SK-N-SH (cell line): ENCODE results near the gene MYOM3.

ENCODE experiments used
- EP300 ChIP-seq, 2 experiments: IDR thresholded peaks; 2 replicates each; pipeline versions ENCODE4 v1.4.0 to v1.6.1; 2012; ENCODE audit warnings: borderline replicate concordance in 1 of 2, low read depth in 1 of 2, low read length in 1 of 2
- FOXM1 ChIP-seq: IDR thresholded peaks from 2 replicates; pipeline ENCODE4 v1.4.0; 2012; ENCODE audit warnings: low read depth, mild to moderate bottlenecking
- GABPA ChIP-seq: IDR thresholded peaks from 2 replicates; pipeline ENCODE4 v1.4.0; 2012; ENCODE audit warnings: low read depth, mild to moderate bottlenecking
- GATA2 ChIP-seq: sonication (generic); formaldehyde crosslinking; IDR thresholded peaks from 2 replicates; pipeline ENCODE4 v1.5.0; 2020; ENCODE audit warnings: mild to moderate bottlenecking, missing genetic modification reagents
- POLR2AphosphoS5 ChIP-seq: IDR thresholded peaks from 2 replicates; pipeline ENCODE4 v1.6.1; 2012; ENCODE audit warnings: low read depth, low read length
- RAD21 ChIP-seq: IDR thresholded peaks from 2 replicates; pipeline ENCODE4 v1.6.1; 2012; ENCODE audit warnings: mild to moderate bottlenecking, low read length
- TAF1 ChIP-seq: IDR thresholded peaks from 2 replicates; pipeline ENCODE4 v1.6.1; 2012; ENCODE audit warnings: low read depth, mild to moderate bottlenecking, low read length, moderate library complexity, borderline replicate concordance
- TCF12 ChIP-seq: IDR thresholded peaks from 2 replicates; pipeline ENCODE4 v1.4.0; 2012
- YY1 ChIP-seq: IDR thresholded peaks from 2 replicates; pipeline ENCODE4 v1.4.0; 2012; ENCODE audit warnings: low read depth, mild to moderate bottlenecking
- TF ChIP-seq, protein P1 (sequence below): fragments of 200-600 bp; sonication (generic); IDR thresholded peaks from 2 replicates; pipeline ENCODE4 v1.6.1; 2017; ENCODE audit warnings: antibody characterized with exemption, mild to moderate bottlenecking, moderate library complexity
- TF ChIP-seq, protein P2 (sequence below): fragments of 150-350 bp; IDR thresholded peaks from 2 replicates; pipeline ENCODE4 v1.6.1; 2017; ENCODE audit warnings: antibody characterized with exemption, low read length, low read depth, borderline replicate concordance
- TF ChIP-seq, protein P3 (sequence below): IDR thresholded peaks from 2 replicates; pipeline ENCODE4 v1.4.0; 2012; ENCODE audit warnings: low read depth
- TF ChIP-seq, protein P4 (sequence below): IDR thresholded peaks from 2 replicates; pipeline ENCODE4 v1.6.1; 2012; ENCODE audit warnings: mild to moderate bottlenecking, low read depth, low read length, moderate library complexity

DNA sequence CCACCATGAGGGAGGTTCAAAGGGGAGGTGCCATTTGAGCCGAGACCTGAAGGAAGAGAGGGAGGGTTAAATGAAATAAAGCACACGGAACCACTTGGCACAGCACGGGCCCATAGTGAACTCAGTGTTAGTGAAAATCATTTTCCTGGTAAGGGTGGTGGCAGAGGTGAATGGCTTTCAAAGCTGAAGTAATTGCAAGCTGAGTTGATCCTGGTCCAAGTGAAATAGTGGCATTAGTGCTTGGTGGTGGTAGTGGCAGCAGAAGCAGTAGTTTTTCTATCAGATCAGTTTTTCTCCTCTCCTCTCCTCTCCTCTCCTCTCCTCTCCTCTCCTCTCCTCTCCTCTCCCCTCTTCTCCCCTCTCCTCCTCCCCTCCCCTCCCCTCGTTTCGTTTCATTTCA, 101.3 kb downstream of the MYOM3 start:
- TF ChIP-seq, protein P1, sequence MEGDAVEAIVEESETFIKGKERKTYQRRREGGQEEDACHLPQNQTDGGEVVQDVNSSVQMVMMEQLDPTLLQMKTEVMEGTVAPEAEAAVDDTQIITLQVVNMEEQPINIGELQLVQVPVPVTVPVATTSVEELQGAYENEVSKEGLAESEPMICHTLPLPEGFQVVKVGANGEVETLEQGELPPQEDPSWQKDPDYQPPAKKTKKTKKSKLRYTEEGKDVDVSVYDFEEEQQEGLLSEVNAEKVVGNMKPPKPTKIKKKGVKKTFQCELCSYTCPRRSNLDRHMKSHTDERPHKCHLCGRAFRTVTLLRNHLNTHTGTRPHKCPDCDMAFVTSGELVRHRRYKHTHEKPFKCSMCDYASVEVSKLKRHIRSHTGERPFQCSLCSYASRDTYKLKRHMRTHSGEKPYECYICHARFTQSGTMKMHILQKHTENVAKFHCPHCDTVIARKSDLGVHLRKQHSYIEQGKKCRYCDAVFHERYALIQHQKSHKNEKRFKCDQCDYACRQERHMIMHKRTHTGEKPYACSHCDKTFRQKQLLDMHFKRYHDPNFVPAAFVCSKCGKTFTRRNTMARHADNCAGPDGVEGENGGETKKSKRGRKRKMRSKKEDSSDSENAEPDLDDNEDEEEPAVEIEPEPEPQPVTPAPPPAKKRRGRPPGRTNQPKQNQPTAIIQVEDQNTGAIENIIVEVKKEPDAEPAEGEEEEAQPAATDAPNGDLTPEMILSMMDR, result no peak
- TF ChIP-seq POLR2AphosphoS5 (no peak), GATA2 (no peak), FOXM1 (no peak), EP300 (IDR thresholded peaks at IDR 0.05; ENCODE audit: borderline replicate concordance in 1 of 2, low read depth in 1 of 2, low read length in 1 of 2) (no peak), YY1 (no peak), RAD21 (no peak), TCF12 (no peak), GABPA (no peak), TAF1 (no peak)
- TF ChIP-seq, protein P2, sequence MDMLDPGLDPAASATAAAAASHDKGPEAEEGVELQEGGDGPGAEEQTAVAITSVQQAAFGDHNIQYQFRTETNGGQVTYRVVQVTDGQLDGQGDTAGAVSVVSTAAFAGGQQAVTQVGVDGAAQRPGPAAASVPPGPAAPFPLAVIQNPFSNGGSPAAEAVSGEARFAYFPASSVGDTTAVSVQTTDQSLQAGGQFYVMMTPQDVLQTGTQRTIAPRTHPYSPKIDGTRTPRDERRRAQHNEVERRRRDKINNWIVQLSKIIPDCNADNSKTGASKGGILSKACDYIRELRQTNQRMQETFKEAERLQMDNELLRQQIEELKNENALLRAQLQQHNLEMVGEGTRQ, result no peak
- TF ChIP-seq, protein P3, sequence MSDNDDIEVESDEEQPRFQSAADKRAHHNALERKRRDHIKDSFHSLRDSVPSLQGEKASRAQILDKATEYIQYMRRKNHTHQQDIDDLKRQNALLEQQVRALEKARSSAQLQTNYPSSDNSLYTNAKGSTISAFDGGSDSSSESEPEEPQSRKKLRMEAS, result no peak
- TF ChIP-seq, protein P4, sequence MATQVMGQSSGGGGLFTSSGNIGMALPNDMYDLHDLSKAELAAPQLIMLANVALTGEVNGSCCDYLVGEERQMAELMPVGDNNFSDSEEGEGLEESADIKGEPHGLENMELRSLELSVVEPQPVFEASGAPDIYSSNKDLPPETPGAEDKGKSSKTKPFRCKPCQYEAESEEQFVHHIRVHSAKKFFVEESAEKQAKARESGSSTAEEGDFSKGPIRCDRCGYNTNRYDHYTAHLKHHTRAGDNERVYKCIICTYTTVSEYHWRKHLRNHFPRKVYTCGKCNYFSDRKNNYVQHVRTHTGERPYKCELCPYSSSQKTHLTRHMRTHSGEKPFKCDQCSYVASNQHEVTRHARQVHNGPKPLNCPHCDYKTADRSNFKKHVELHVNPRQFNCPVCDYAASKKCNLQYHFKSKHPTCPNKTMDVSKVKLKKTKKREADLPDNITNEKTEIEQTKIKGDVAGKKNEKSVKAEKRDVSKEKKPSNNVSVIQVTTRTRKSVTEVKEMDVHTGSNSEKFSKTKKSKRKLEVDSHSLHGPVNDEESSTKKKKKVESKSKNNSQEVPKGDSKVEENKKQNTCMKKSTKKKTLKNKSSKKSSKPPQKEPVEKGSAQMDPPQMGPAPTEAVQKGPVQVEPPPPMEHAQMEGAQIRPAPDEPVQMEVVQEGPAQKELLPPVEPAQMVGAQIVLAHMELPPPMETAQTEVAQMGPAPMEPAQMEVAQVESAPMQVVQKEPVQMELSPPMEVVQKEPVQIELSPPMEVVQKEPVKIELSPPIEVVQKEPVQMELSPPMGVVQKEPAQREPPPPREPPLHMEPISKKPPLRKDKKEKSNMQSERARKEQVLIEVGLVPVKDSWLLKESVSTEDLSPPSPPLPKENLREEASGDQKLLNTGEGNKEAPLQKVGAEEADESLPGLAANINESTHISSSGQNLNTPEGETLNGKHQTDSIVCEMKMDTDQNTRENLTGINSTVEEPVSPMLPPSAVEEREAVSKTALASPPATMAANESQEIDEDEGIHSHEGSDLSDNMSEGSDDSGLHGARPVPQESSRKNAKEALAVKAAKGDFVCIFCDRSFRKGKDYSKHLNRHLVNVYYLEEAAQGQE, result no peak
